GM19397 (cell line): ENCODE measurements around the gene TLE4.
"Not testable (repeated sequence)": the region's sequence is repeated elsewhere in the genome, so short reads cannot be mapped to it uniquely, and the experiment has no call there.

ENCODE experiments used
- ATAC-seq: cut with Tn5 transposase; IDR thresholded peaks from one replicate; pipeline ENCODE4 v1.9.1; 2021; ENCODE audit warnings: mild to moderate bottlenecking, moderate library complexity; ENCODE audit not compliant: unreplicated experiment

TLE4 gene

DNA sequence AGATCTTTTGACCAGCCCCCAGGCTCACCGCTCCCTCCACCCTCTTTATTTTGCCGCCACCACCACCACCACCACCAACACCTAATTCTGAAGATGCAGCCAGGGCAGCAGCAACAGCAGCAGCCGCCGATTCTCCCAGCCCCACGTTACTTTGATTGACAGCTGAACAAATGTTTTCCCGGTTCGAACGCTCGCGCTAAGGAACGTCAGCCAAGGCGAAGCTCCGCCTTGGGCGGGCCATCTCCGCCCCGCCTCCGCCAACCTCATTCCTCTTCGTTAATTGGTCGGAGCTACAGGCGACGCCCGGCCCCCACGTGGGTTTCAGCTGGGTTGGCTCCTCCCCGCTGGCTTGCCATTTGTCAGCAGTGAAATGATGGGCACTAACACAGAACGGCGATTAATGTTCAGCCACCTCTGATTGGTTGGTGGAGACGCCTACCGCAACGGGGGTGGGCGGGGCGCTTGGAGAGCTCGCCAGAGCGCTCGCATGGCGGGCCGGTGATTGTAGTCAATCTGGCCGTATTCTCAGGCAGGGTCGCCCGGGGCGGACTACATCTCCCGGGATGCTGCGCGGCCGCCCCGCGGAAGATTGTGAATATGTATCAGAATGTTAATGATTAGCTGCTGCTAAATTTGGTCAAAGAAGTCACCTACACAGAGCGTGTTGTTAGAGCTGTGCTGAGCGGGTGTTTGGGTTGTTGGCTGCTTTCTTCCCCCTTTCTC lies at the start of gene TLE4:
Gene TLE4 (plus strand): TSS at position 657 of the 723 bp plus-strand sequence. CDS start 826 bp downstream, outside the sequence.
- peak; percentile 85 for ATAC-seq

DNA sequence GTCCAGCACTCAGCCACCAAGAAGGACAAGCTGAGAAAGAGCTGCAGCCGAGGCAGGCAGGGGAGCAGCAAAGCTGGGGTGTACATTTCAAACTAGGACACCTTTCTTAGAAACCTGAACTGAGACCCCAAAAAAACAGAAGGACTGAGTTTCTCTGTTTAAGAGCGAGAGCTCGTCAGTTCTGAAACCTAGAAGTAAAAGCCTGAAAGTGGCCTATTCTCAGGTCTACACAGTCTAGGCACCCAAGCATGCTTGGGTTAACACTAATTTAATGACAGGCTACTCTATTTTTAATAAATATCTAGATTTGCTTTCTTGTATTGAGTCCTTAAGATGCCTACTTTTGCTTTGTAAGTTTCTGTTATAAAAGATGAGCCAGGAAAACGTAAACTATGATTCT lies 49.0 kb upstream of the TLE4 start:
- no peak for ATAC-seq

DNA sequence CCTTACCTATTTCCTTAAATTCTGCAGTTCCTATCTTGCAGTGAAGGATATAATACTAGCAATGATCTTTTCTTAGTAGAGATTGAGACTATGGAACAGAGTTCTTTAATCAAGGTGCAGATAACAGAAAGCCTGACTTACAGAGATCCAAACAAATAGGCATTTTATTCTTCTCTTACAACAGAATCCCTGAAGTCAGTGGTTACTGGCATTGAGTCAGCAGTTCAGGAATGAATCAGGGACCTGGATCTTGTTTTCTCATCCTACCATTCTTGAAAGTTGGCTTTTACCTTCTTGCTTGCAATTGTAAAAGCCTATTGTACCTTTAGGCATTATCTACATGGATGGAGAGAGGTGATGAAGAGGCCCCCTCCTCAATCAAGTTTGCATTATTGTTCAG lies 47.5 kb upstream of the TLE4 start:
- ATAC-seq = no peak

DNA sequence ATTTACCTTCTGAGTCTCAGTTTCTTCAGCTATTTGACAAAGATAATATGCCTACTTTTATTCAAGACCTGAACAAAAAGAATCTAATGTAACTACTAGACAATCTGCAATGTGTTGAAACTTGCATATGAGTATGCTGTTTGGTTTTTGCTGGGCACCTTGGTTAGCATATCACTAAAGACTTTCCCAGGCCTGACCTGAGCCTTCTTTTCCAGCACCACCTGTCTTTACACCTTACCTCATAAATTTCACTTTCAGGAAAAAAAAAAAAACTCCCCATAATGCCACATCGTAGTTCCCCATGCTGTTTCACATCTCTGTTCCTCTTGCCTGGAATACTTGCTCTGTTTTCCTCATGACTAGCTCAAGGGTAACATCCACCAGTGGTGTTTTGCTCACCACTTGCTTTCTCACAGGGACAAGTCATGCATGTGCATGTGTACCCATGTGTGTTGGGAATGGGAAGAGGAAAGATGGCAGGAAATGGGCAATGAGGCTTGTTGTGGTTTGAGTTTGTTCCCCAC lies 45.6 kb upstream of the TLE4 start:
- ATAC-seq = no peak

DNA sequence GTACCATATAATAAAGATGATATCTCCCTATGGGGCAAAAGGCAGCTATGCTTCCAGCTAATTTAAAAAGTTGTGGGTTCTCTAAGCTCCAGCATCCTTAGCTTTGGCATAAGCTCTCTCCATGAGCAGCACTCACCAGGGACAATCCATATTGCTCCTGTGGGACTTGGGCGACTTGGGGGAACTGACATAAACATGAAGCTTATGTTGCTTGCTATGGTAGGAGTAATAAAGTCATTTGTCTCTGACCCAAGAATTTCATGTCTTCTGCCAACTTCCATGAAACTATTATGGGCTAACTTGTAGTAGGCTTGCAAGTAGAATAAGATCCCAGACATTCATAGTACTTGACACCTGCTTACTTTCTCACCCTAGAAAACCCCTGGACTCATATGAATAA lies 36.2 kb upstream of the TLE4 start:
- no peak for ATAC-seq

DNA sequence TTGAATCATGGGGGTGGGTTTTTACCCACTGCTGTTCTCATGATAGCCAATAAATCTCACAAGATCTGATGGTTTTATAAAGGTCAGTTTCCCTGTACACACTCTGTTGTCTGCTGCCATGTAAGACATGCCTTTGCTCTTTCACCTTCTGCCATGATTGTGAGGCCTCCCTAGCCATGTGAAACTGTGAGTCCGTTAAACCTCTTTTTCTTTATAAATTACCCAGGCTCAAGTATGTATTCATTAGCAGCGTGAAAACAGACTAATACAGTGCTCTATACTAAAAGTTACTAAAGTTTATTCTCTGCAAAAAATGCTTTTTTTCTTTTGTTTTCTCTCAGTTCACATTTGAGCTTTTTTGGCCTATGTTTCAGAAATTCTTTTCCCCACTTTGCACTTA lies 33.9 kb upstream of the TLE4 start:
- no peak for ATAC-seq

DNA sequence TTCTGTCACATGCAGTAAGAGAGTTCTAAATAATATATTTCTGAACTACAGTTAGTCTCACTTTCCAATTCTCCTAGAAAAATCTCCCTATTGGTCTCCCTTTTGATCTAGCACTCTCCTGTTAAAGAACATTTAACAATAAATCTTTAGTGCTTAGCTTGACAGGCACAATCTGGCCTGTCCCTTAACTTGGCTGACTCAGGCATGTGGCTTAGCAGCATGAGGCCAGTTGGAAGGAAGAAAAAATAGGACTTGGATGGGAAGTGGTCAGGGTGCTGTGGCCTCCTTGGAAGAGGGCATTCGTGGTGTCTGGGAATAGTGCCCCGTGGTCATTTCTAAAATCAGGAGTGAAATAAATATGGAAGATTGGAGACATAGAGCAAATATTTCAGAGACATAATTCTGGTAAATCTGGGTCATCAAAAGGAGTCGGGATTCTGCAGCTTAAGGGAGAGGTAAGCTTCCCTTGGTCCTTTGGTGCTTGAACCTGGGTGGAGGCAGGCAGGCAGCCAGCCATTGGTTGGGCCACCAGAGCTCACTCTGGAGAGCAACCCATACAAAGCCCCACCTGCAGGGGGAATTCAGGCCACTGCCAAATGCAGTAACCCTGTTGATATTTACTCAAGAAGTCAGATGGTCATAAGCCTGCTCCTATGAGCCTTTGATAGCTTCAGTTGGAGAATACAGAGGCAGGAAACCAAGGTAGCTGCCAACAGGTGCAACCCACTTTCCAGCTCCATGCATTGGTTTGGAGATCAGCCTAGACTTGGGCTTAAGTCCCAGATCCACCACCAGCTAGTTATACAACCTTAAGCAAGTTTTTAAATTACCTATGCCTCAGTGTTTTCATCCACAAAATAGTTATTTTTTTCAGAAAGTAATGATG lies 28.8 kb upstream of the TLE4 start:
- ATAC-seq = no peak

DNA sequence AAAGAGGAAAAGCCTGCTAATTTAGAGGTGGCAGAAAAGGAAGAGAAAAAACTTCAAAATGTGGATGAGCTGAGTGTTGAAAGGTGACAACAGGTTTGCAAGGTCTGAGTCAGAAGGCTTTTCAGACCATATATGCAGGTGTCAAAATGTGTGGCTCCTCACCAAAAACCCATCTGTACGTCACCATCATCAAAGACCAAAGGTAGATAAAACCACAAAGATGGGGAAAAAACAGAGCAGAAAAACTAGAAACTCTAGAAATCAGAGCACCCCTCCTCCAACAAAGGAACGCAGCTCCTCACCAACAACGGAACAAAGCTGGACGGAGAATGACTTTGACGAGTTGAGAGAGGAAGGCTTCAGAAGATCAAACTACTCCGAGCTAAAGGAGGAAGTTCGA lies 27.4 kb upstream of the TLE4 start:
- ATAC-seq = not testable (repeated sequence)

DNA sequence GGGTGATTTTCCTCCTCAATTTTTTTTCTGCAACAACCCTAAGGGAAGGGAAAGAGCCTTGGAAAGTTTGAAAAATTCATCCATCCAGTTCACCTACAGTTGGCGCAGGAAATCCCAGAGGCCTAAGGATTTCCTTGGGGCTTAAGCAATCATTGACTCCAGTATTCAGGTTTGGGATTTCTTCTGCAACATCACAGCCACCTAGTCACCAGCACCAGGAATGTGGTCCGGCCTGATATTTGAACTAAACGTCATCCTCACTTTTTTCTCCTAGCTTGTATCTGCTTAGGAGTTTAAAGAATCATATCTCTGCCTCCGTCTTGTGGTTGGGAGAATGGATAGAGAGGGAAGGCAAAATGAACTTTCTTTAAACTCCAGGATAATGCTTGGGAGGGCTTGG lies 20.2 kb upstream of the TLE4 start:
- ATAC-seq = no peak

DNA sequence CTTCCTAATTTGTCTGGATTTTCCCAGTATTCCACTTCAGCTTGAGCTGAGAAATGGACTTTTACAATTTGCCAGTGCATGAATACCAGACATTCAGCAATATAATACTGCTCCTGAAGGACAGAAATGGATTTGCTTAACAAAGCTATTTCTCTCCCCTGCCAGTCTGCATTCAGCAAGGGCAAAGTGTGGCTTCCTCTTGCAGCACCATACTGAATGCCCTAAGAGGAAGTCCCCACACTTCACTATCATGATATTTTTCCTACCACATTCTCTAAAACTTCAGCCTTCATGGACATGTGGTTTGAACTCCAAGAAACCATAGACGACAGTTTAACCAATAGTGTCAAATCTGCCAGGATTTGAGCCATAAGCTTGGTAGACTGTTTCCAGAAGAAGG lies 19.8 kb upstream of the TLE4 start:
- ATAC-seq = no peak

DNA sequence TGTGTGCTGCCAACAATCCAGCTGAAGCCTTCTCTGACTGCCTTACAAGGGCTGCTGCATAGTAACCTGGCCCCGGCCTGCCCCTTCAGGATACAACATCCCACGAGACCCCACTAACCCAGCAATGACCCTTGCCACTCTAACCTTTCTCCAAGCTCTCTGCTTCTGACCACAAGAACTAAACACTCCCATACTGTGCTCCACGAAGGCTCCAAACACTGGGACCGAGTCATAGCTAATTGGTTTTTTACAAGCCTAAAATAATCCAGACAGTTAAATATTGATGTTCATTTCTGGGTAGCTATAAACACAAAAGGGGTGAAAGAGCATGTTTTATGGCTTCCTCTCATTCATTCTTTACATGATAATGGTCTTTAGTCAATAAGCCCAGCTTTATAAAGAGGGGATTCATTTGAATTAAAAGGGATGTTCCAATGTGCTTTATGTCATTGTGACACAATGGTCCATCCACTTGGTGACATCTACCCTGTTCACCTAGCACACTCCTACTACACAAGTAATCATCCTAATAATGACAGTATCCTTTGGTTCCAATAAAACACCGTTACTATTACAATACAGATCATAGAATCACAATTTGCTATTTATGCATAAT lies 16.2 kb upstream of the TLE4 start:
- ATAC-seq = no peak

DNA sequence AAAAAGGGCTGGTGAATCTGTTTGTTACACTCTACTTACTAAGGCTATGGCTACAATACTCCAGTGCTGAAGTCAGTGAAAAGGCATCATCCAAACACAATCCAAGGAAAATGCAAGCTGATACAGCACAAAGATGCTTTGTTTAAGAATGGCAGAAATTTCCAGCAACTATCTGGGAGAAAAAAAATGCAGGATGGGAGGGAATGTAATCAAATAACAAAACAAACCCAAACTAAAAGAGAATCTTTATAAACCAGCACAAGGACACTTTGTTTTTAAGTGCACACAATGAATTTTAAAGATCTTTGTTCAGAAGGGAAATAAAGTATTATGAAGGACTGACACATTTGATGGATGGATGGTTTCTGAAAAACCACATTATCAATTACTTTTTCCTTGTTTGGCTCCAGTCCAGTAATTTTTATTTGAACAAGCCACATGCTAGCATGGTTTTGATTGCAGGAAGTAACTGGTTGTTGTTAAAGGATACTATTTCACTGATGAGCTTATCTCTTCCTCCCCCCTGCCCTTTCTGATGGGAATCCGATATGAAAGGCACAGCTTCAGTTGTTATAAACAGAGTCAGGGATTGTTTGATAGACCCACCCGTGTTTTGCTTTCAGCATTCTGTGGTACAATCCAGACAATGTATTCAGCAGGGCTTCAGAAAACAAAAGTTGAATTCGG lies 12.1 kb upstream of the TLE4 start:
- no peak for ATAC-seq

DNA sequence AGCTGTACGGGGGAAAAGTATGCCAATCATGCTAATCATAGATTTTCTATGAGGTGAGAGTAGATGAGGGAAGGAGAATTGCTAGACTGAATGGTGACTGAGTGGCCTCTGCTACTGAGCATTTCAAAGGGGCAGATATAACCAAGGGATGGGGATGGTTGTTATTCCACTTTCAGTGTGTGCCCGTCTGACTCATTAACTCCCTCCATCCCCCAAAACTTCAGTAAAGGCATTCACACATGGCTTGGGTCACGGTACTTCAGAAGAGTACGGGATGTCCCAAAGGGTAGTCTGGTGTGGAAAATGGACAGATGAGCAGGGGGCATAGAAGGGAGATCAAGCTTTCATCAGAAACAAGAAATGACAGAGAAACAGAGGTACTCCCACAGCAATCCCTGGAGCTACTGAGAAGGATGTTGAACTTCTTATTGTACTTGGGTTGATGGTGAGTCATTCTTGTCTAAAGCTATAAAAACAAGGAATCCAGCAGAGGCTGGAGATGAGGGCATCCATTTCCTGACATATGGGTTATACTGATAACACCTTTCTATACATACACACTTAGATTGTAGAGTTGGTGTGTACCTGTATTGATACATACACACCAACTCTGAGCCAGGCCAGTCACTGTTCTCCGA lies 8.9 kb upstream of the TLE4 start:
- ATAC-seq = no peak

DNA sequence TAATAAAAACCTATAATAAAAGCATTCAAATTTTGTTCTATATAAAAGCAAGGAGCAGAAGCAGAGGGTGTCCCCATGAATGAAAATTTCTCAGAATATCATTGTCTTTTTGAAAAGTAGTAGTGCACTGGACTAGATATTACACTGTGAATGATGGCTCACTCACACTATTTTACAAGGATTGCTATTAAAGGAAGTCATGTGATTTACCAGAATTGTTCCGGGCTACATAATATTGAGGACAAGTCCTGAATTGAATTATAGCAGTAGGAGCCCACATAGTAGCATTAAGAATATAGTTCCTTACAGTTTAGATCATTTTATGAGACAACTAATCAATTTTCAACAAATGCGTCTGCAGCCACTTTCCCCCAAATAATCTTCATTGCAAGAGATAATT lies 7.7 kb upstream of the TLE4 start:
- no peak for ATAC-seq

DNA sequence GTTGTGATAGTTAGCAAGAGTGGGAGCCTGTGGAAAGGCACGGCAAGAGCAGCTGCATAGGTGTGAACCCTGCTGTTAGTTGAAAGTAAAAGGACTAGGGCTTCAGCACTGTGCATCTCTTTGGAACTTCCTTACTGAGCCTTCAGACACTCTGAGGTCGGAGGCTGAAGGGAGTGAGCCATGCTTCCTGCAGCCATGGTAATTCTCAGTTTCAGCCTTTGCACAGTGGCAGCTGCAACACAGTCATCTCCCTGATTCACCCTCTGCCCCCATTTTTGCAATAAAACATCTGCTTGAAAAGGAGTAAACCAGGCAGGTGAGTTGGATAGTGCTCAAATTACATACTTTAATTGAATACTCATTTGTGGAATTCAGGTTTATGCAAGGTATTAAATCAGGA lies 6.5 kb upstream of the TLE4 start:
- peak; percentile 92 for ATAC-seq

DNA sequence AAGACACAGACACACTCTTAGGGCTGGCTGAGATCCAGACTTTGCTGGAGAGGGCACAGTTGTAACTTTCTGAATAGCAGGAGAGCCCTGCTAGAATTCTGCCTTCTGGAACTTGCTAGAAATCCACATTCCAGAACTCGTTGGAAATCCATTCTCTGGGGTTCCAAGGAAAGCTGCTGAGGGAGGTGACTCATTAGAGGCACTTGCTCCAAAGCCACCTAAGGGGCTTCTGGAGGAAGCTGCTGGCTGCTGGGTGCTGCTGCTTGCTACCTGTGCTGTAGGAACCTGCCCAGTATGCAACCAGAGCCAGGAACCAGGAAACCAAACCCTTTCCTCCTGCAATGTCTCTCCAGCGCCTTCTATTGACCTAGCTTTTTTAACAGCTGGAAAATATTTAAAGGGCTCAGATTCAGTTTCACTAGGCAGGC lies 4.1 kb upstream of the TLE4 start:
- no peak for ATAC-seq

DNA sequence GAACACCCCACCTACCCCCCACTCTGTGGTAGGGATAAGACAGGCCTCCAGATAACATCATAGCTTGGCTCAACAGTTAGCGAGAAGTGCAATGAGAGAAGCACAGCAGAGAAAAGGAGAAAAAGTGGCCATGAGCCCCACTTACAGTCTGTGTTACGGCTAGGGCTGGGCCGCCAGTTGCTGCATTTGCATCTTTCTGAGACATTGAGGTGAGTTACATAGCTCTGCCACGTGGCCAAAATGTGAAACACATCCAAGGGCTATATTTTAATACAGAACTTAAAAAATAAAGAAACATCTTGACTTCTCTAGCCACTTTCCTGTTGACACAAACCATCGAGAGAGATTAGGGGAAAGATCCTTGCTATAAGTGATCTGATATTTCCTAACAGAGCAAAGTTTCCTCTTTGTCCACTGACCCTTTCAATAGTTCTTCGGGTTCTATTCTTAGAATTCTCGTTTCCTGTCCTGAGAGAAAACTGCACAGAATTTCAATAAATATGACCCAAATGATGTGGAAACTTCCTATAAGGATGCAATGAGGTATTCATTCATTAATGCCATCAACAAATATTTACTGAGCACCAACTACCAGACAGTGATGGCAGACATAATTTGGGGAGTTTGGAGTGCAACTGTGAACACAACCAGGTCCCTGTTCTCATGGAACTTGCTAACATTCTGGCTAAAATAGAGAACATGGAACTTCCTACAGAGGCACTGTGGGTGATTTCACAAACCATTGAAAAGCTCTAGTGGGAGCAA lies 3.2 kb upstream of the TLE4 start:
- ATAC-seq = no peak

DNA sequence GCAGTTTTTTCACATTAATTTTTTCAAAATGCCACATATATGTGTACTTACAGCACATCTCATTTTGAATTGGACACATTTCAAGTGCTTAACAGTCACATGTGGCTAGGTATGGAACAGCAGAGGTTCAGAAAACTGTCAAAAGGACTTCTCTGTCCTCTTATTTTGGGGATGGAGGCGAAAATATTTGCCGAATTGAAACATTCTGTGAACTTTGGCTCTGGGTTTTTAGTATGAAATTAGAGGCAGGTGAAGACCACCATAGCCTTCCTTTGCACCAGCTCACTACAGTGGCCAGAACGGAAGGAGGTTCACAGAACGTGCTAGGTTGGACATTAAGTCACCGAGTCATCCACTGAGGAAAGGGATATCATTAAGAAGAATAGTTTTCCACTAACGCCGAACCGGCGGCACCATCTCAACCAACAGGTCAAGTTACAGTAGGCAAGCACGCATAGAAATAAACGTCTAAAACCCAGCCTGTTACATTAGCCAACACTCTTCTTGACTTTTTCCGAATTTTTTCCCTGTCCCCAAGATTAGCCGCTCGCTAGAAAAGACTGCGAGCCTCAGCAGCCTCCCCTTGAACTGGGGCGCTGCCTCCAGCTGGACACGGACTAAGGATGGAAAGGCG lies 1.8 kb upstream of the TLE4 start:
- ATAC-seq = no peak
